Measurements from ENCODE around the gene FTSJ3. TPM values are rescaled to one million over a fixed set of nuclear protein-coding genes. Genes with fewer than 3 reads are reported as not detected.
"Not testable (repeated sequence)": the region's sequence is repeated elsewhere in the genome, so short reads cannot be mapped to it uniquely, and the experiment has no call there.

Gene FTSJ3
- total and polyA plus RNA-seq, 4 donors: 26.1 to 49.8 (median 39.9) TPM

- H3K27ac ChIP-seq (ENCODE audit: low read depth, low read length): peak overlapping the region; percentile 89
- H3K4me3 ChIP-seq (ENCODE audit: low read depth, low read length): no peak overlapping the region
- peaks cover 4% of the 10 kb centered on the region for H3K36me3 ChIP-seq (ENCODE audit: control insufficient read depth, insufficient read depth, low read length)
- no peaks in the 10 kb centered on the region for H3K27me3 ChIP-seq (ENCODE audit: control insufficient read depth, insufficient read depth, low read length)
- 89% methylated on average over 5 of the region's 9 CpGs for WGBS (ENCODE audit: insufficient coverage)
- peaks cover 3% of the 10 kb centered on the region for H3K9me3 ChIP-seq (ENCODE audit: control insufficient read depth, insufficient read depth, low read length)
- DNase-seq (ENCODE audit: low read depth in 4 of 6, low spot score in 6 of 6): no peak
- H3K4me1 ChIP-seq (ENCODE audit: control insufficient read depth, insufficient read depth, low read length): peaks cover 46% of the 10 kb centered on the region
Observed at GRCh38 chr17:63843910-63844677, 16.6 kb upstream of the FTSJ3 start.

GRCh38 chr17:63843387-63843888, 16.0 kb upstream of the FTSJ3 start:
- not testable (repeated sequence) for H3K36me3 ChIP-seq (ENCODE audit: control insufficient read depth, insufficient read depth, low read length); H3K27me3 ChIP-seq (ENCODE audit: control insufficient read depth, insufficient read depth, low read length); H3K9me3 ChIP-seq (ENCODE audit: control insufficient read depth, insufficient read depth, low read length)
- peaks cover 47% of the 10 kb centered on the region for H3K4me1 ChIP-seq (ENCODE audit: control insufficient read depth, insufficient read depth, low read length)
- 9% methylated on average over 13 of the region's 19 CpGs for WGBS (ENCODE audit: insufficient coverage)
- H3K4me3 ChIP-seq (ENCODE audit: low read depth, low read length): peak overlapping the region; percentile 58
- DNase-seq (ENCODE audit: low read depth in 4 of 6, low spot score in 6 of 6): peak in 1 of 6 donors; percentile 50
- H3K27ac ChIP-seq (ENCODE audit: low read depth, low read length): peak overlapping the region; percentile 89

- Histone ChIP-seq H3K4me1 (ENCODE audit: control insufficient read depth, insufficient read depth, low read length) (peaks cover 51% of the 10 kb centered on the region), H3K36me3 (ENCODE audit: control insufficient read depth, insufficient read depth, low read length) (peaks cover 9% of the 10 kb centered on the region), H3K4me3 (ENCODE audit: low read depth, low read length) (peak within 1 kb of the TSS; percentile 85), H3K27me3 (ENCODE audit: control insufficient read depth, insufficient read depth, low read length) (no peaks in the 10 kb centered on the region), H3K27ac (ENCODE audit: low read depth, low read length) (peak within 1 kb of the TSS; percentile 89), H3K9me3 (ENCODE audit: control insufficient read depth, insufficient read depth, low read length) (no peaks in the 10 kb centered on the region)
- WGBS (ENCODE audit: insufficient coverage): under 1% methylated on average over 85 of the region's 92 CpGs
- DNase-seq (ENCODE audit: low read depth in 4 of 6, low spot score in 6 of 6): peak; percentile 93 to 99 (median 95)
Observed at GRCh38 chr17:63842540-63843386, 15.3 kb upstream of the FTSJ3 start, which contains the start of gene SMARCD2. TSS of gene SMARCD2 (minus strand) at chr17:63842685. CDS start at chr17:63842674, 11 bp downstream.

- no peaks in the 10 kb centered on the region for H3K9me3 ChIP-seq (ENCODE audit: control insufficient read depth, insufficient read depth, low read length)
- peaks cover 57% of the 10 kb centered on the region for H3K4me1 ChIP-seq (ENCODE audit: control insufficient read depth, insufficient read depth, low read length)
Observed at GRCh38 chr17:63842173-63842539, 14.7 kb upstream of the FTSJ3 start.

GRCh38 chr17:63841350-63842172, 14.1 kb upstream of the FTSJ3 start:
- peak in 2 of 6 donors; percentile 46 to 60 for DNase-seq (ENCODE audit: low read depth in 4 of 6, low spot score in 6 of 6)
- 6% methylated on average over 26 of the region's 26 CpGs for WGBS (ENCODE audit: insufficient coverage)

More at GRCh38 chr17:63842173-63842539, 14.7 kb upstream of the FTSJ3 start:
- WGBS (ENCODE audit: insufficient coverage): 0% methylated on average over 36 of the region's 36 CpGs
- peak in 1 of 6 donors; percentile 43 for DNase-seq (ENCODE audit: low read depth in 4 of 6, low spot score in 6 of 6)
- Histone ChIP-seq H3K4me3 (ENCODE audit: low read depth, low read length) (peak overlapping the region; percentile 85), H3K36me3 (ENCODE audit: control insufficient read depth, insufficient read depth, low read length) (peaks cover 15% of the 10 kb centered on the region), H3K27me3 (ENCODE audit: control insufficient read depth, insufficient read depth, low read length) (no peaks in the 10 kb centered on the region), H3K27ac (ENCODE audit: low read depth, low read length) (peak overlapping the region; percentile 86)

GRCh38 chr17:63840591-63841349, 13.3 kb upstream of the FTSJ3 start:
- H3K4me3 ChIP-seq (ENCODE audit: low read depth, low read length): peak overlapping the region; percentile 85
- no peaks in the 10 kb centered on the region for H3K9me3 ChIP-seq (ENCODE audit: control insufficient read depth, insufficient read depth, low read length)
- peaks cover 27% of the 10 kb centered on the region for H3K36me3 ChIP-seq (ENCODE audit: control insufficient read depth, insufficient read depth, low read length)
- H3K4me1 ChIP-seq (ENCODE audit: control insufficient read depth, insufficient read depth, low read length): peaks cover 63% of the 10 kb centered on the region
- H3K27me3 ChIP-seq (ENCODE audit: control insufficient read depth, insufficient read depth, low read length): no peaks in the 10 kb centered on the region
- 69% methylated on average over 3 of the region's 4 CpGs for WGBS (ENCODE audit: insufficient coverage)
- peak overlapping the region; percentile 86 for H3K27ac ChIP-seq (ENCODE audit: low read depth, low read length)
- DNase-seq (ENCODE audit: low read depth in 4 of 6, low spot score in 6 of 6): peak in 3 of 6 donors; percentile 40 to 83 (median 40)

More at GRCh38 chr17:63841350-63842172, 14.1 kb upstream of the FTSJ3 start:
- Histone ChIP-seq H3K27me3 (ENCODE audit: control insufficient read depth, insufficient read depth, low read length) (no peaks in the 10 kb centered on the region), H3K27ac (ENCODE audit: low read depth, low read length) (peak overlapping the region; percentile 86), H3K36me3 (ENCODE audit: control insufficient read depth, insufficient read depth, low read length) (peaks cover 21% of the 10 kb centered on the region), H3K4me1 (ENCODE audit: control insufficient read depth, insufficient read depth, low read length) (peaks cover 63% of the 10 kb centered on the region), H3K9me3 (ENCODE audit: control insufficient read depth, insufficient read depth, low read length) (no peaks in the 10 kb centered on the region), H3K4me3 (ENCODE audit: low read depth, low read length) (peak overlapping the region; percentile 85)

- WGBS (ENCODE audit: insufficient coverage): 12% methylated on average over 5 of the region's 7 CpGs
- no peak overlapping the region for H3K4me3 ChIP-seq (ENCODE audit: low read depth, low read length)
- DNase-seq (ENCODE audit: low read depth in 4 of 6, low spot score in 6 of 6): peak in 3 of 6 donors; percentile 65 to 86 (median 81)
- peak overlapping the region; percentile 94 for H3K27ac ChIP-seq (ENCODE audit: low read depth, low read length)
- H3K27me3 ChIP-seq (ENCODE audit: control insufficient read depth, insufficient read depth, low read length): no peaks in the 10 kb centered on the region
- H3K36me3 ChIP-seq (ENCODE audit: control insufficient read depth, insufficient read depth, low read length): peaks cover 47% of the 10 kb centered on the region
- peaks cover 69% of the 10 kb centered on the region for H3K4me1 ChIP-seq (ENCODE audit: control insufficient read depth, insufficient read depth, low read length)
- no peaks in the 10 kb centered on the region for H3K9me3 ChIP-seq (ENCODE audit: control insufficient read depth, insufficient read depth, low read length)
Observed at GRCh38 chr17:63838631-63839171, 11.2 kb upstream of the FTSJ3 start.

- DNase-seq (ENCODE audit: low read depth in 4 of 6, low spot score in 6 of 6): no peak
- H3K27ac ChIP-seq (ENCODE audit: low read depth, low read length): peak overlapping the region; percentile 94
- H3K9me3 ChIP-seq (ENCODE audit: control insufficient read depth, insufficient read depth, low read length): no peaks in the 10 kb centered on the region
- 50% methylated on average over 3 of the region's 5 CpGs for WGBS (ENCODE audit: insufficient coverage)
- H3K4me1 ChIP-seq (ENCODE audit: control insufficient read depth, insufficient read depth, low read length): peaks cover 62% of the 10 kb centered on the region
- H3K36me3 ChIP-seq (ENCODE audit: control insufficient read depth, insufficient read depth, low read length): peaks cover 53% of the 10 kb centered on the region
- H3K27me3 ChIP-seq (ENCODE audit: control insufficient read depth, insufficient read depth, low read length): no peaks in the 10 kb centered on the region
- H3K4me3 ChIP-seq (ENCODE audit: low read depth, low read length): no peak overlapping the region
Observed at GRCh38 chr17:63837962-63838600, 10.6 kb upstream of the FTSJ3 start.
